Breast epithelium (tissue), 4 donors: ENCODE results near the gene FZD10. TPM values are rescaled to one million over a fixed set of nuclear protein-coding genes. Genes with fewer than 3 reads are reported as not detected.

Experiments
- DNase-seq, 2 donors: peaks; one replicate each; pipeline ENCODE4 v3.0.0-alpha.2; 2019; ENCODE audit warnings: low spot score in 2 of 2
- H3K27ac ChIP-seq, 2 donors: fragments of 200-600 bp; sonication (generic) in 1 of 2; one replicate each; pipeline ENCODE4 v1.5.1; 2016 to 2019; ENCODE audit warnings: mild to moderate bottlenecking in 1 of 2
- H3K27me3 ChIP-seq, 2 donors: fragments of 200-600 bp; sonication (generic) in 1 of 2; one replicate each; pipeline versions ENCODE4 v1.5.1 to v1.6.0; 2017 to 2019; ENCODE audit warnings: control low read depth in 1 of 2, mild to moderate bottlenecking in 1 of 2
- H3K36me3 ChIP-seq: fragments of 200-600 bp; one replicate; pipeline ENCODE4 v1.5.1; 2019
- H3K4me1 ChIP-seq, 2 donors: fragments of 200-600 bp; sonication (generic); one replicate each; pipeline ENCODE4 v1.5.1; 2016 to 2019; ENCODE audit warnings: control low read depth in 1 of 2
- H3K4me3 ChIP-seq, 3 donors: fragments of 200-600 bp; sonication (generic); 1 replicate in 2 of 3; 2 replicates in 1 of 3; pipeline ENCODE4 v1.5.1; 2016 to 2019; ENCODE audit warnings: mild to moderate bottlenecking in 3 of 3, moderate library complexity in 2 of 3
- H3K9me3 ChIP-seq, 2 donors: fragments of 200-600 bp; sonication (generic) in 1 of 2; one replicate each; pipeline ENCODE4 v1.5.1; 2016 to 2019; ENCODE audit warnings: control low read depth in 1 of 2
- CTCF ChIP-seq, 3 donors: fragments of 450-650 bp; IDR thresholded peaks; one replicate each; pipeline ENCODE4 v1.5.1; 2016 to 2017; ENCODE audit warnings: antibody characterized with exemption in 3 of 3, mild to moderate bottlenecking in 3 of 3, moderate library complexity in 3 of 3
- POLR2A ChIP-seq: fragments of 450-650 bp; IDR thresholded peaks from one replicate; pipeline ENCODE4 v1.6.1; 2016; ENCODE audit warnings: antibody characterized with exemption, mild to moderate bottlenecking, moderate library complexity
- POLR2AphosphoS5 ChIP-seq, 3 donors: sonication (generic); formaldehyde crosslinking; IDR thresholded peaks; one replicate each; pipeline ENCODE4 v1.6.1; 2017; ENCODE audit warnings: antibody characterized with exemption in 3 of 3
- intact Hi-C: fragments of 100-400 bp; cut with DNase I; formaldehyde crosslinking; loops from one replicate; pipeline ENCODE4 v1.15.1; 2023; ENCODE audit warnings: low total_unique reads
- total RNA-seq, 3 donors: library from RNA; depleted of rRNA; stranded (reverse); fragments of >200 nt; gene quantifications; one replicate each; pipeline ENCODE4 v1.1.0, GENCODE V29; 2016

The FZD10 gene
- total RNA-seq, 3 donors from 2014 or later = 0.48 to 2.0 (median 1.8) TPM

DNA sequence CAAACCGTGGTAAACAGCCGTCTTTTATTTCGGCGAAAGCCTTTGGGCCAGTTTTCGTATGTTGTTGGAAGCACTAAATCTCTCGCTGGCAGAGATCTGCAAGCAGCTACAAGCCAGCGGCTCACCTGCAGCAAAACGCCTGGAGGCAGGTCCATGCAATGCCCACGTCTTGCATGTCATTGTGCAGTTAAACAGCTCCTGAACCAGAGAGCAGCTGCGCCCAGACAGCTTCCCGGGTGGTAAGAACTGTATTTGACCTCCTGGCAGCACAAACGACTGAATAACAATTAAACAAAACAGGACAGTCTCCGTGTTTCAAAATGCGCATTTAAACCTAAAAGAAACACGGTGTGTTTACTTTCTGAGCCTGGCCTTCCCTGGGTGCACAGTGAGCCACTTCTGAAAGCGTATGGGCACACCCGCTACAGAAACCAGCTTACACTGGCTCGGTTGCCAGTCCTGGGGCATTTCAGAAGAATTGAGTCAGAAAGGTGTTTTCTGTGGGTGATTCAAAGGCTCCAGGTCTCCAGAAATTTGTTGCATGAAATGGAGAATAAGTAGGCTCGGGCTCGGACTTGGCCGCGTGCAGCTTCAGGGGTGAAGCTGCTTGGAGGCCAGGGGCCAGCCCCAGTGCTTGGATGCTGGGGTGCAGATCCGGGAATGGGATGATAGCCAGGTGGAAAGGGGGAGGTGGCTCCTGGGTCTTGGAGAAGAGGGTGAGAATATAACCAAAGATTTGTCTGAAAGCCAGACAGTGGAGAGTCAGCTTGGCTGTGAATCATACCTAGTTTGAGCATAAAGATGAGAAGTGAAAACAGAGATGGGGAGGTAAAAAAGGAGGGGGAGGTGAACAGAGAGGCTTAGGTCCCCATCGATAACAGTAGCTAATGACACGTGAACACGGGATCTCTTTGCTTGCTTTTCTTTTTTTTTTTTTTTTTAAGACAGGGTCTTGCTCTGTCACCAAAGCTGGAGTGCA, 24.9 kb upstream of the FZD10 start:
- no peaks in the 10 kb centered on the region for H3K36me3 ChIP-seq
- H3K4me1 ChIP-seq = no peaks in the 10 kb centered on the region
- intact Hi-C loops = no loop called here
- no peak overlapping the region for H3K27ac ChIP-seq
- no peak for DNase-seq
- TF ChIP-seq POLR2A (no peak), POLR2AphosphoS5 (IDR thresholded peaks at IDR 0.05) (no peak), CTCF (IDR thresholded peaks at IDR 0.05) (no peak)
- H3K9me3 ChIP-seq = no peaks in the 10 kb centered on the region
- H3K4me3 ChIP-seq = no peak overlapping the region
- no peaks in the 10 kb centered on the region for H3K27me3 ChIP-seq

- H3K4me3 ChIP-seq = no peak overlapping the region
- no peaks in the 10 kb centered on the region for H3K27me3 ChIP-seq
- TF ChIP-seq CTCF (IDR thresholded peaks at IDR 0.05) (no peak), POLR2A (no peak), POLR2AphosphoS5 (IDR thresholded peaks at IDR 0.05) (no peak)
- no peaks in the 10 kb centered on the region for H3K36me3 ChIP-seq
- no peaks in the 10 kb centered on the region for H3K4me1 ChIP-seq
- no peak overlapping the region for H3K27ac ChIP-seq
- DNase-seq = no peak
- no peaks in the 10 kb centered on the region for H3K9me3 ChIP-seq
- intact Hi-C loops = no loop called here
These were observed 23.8 kb upstream of the FZD10 start for GRCh38 chr12:130138478-130138877.

GRCh38 chr12:130139567-130140421, 22.5 kb upstream of the FZD10 start:
- Histone ChIP-seq H3K36me3 (no peaks in the 10 kb centered on the region), H3K9me3 (no peaks in the 10 kb centered on the region), H3K4me1 (no peaks in the 10 kb centered on the region), H3K27ac (no peak overlapping the region), H3K27me3 (no peaks in the 10 kb centered on the region), H3K4me3 (no peak overlapping the region)
- DNase-seq = no peak
- TF ChIP-seq POLR2AphosphoS5 (IDR thresholded peaks at IDR 0.05) (no peak), CTCF (IDR thresholded peaks at IDR 0.05) (no peak), POLR2A (no peak)
- intact Hi-C loops = no loop called here

DNA sequence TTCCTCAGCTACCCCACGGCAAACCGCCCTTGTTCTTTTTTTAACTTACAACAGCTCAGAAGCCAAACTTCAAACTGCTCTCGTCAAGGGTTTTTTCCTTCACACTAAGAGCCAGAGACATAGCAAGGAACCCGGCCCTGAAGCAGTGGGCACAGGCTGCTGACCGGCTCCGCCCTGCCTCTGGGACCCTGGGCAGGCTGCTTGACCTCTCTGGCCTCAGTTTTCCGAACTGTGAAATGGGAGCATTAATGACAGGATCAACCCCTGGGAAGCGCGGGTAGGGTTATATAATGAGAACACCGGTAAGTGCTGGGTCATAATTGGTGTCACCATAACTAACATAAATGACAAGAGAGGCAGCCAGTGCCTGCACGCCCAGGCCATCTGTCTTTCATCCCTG, 21.2 kb upstream of the FZD10 start:
- H3K27me3 ChIP-seq = no peaks in the 10 kb centered on the region
- no peaks in the 10 kb centered on the region for H3K36me3 ChIP-seq

More for the DNA sequence above, 21.2 kb upstream of the FZD10 start:
- no peaks in the 10 kb centered on the region for H3K4me1 ChIP-seq
- H3K9me3 ChIP-seq = no peaks in the 10 kb centered on the region
- H3K27ac ChIP-seq = no peak overlapping the region
- no peak overlapping the region for H3K4me3 ChIP-seq
- no peak for DNase-seq
- intact Hi-C loops = no loop called here
- TF ChIP-seq POLR2AphosphoS5 (IDR thresholded peaks at IDR 0.05) (no peak), POLR2A (no peak), CTCF (IDR thresholded peaks at IDR 0.05) (no peak)
